Measurements from ENCODE around the gene ACTN4.

ACTN4 gene

GRCh38 chr19:38701455-38702063 is 54.1 kb downstream of the ACTN4 start:
- DNase-seq (ENCODE audit: low read depth in 2 of 2), result no peak
- TF ChIP-seq CTCF (IDR thresholded peaks at IDR 0.05; ENCODE audit: low read depth, low read length), result no peak
- no peak overlapping the region for H3K4me3 ChIP-seq (replicated peaks in 1 of 2; ENCODE audit: low read depth in 2 of 2, low read length in 2 of 2)

- no peak for DNase-seq (ENCODE audit: low read depth in 2 of 2)
- H3K4me3 ChIP-seq (replicated peaks in 1 of 2; ENCODE audit: low read depth in 2 of 2, low read length in 2 of 2), result no peak overlapping the region
- no peak for TF ChIP-seq CTCF (IDR thresholded peaks at IDR 0.05; ENCODE audit: low read depth, low read length)
These were observed 54.8 kb downstream of the ACTN4 start for GRCh38 chr19:38702278-38702677.

GRCh38 chr19:38703509-38703908 is 56.1 kb downstream of the ACTN4 start:
- H3K4me3 ChIP-seq (replicated peaks in 1 of 2; ENCODE audit: low read depth in 2 of 2, low read length in 2 of 2), result no peak overlapping the region
- no peak for DNase-seq (ENCODE audit: low read depth in 2 of 2)
- no peak for TF ChIP-seq CTCF (IDR thresholded peaks at IDR 0.05; ENCODE audit: low read depth, low read length)

GRCh38 chr19:38704488-38705026 is 57.1 kb downstream of the ACTN4 start:
- TF ChIP-seq CTCF (IDR thresholded peaks at IDR 0.05; ENCODE audit: low read depth, low read length), result no peak
- no peak overlapping the region for H3K4me3 ChIP-seq (replicated peaks in 1 of 2; ENCODE audit: low read depth in 2 of 2, low read length in 2 of 2)
- no peak for DNase-seq (ENCODE audit: low read depth in 2 of 2)

GRCh38 chr19:38705197-38706019 is 58.0 kb downstream of the ACTN4 start:
- DNase-seq (ENCODE audit: low read depth in 2 of 2), result no peak
- no peak overlapping the region for H3K4me3 ChIP-seq (replicated peaks in 1 of 2; ENCODE audit: low read depth in 2 of 2, low read length in 2 of 2)
- no peak for TF ChIP-seq CTCF (IDR thresholded peaks at IDR 0.05; ENCODE audit: low read depth, low read length)

GRCh38 chr19:38706792-38707511 is 59.5 kb downstream of the ACTN4 start:
- no peak for DNase-seq (ENCODE audit: low read depth in 2 of 2)
- H3K4me3 ChIP-seq (replicated peaks in 1 of 2; ENCODE audit: low read depth in 2 of 2, low read length in 2 of 2), result no peak overlapping the region
- TF ChIP-seq CTCF (IDR thresholded peaks at IDR 0.05; ENCODE audit: low read depth, low read length), result no peak

Data from cardiac fibroblast (primary cell).